Mesenchymal stem cell (in vitro differentiated cells and primary cell): ENCODE data around the gene RAMP1.

Source experiments
- DNase-seq: peaks from one replicate; pipeline ENCODE4 v3.0.0-alpha.2; 2013
- H2AFZ ChIP-seq: one replicate; pipeline ENCODE4 v1.6.1; 2013; ENCODE audit warnings: low read depth, mild to moderate bottlenecking, control low read depth, inconsistent platforms, low read length, moderate library complexity
- H2AK5ac ChIP-seq: 2 replicates; pipeline ENCODE4 v1.6.1; 2013; ENCODE audit warnings: low read length, moderate library complexity, mild to moderate bottlenecking, inconsistent platforms; ENCODE audit not compliant: severe bottlenecking
- H2BK120ac ChIP-seq: one replicate; pipeline ENCODE4 v1.6.1; 2013; ENCODE audit warnings: low read depth, mild to moderate bottlenecking, inconsistent platforms, low read length, moderate library complexity
- H2BK12ac ChIP-seq, 2 experiments: one replicate each; pipeline ENCODE4 v1.6.1; 2013; ENCODE audit warnings: inconsistent platforms in 2 of 2, low read length in 2 of 2, mild to moderate bottlenecking in 2 of 2, moderate library complexity in 2 of 2, control low read depth in 1 of 2
- H2BK15ac ChIP-seq: one replicate; pipeline ENCODE4 v1.6.1; 2013; ENCODE audit warnings: mild to moderate bottlenecking, low read depth, inconsistent platforms; ENCODE audit not compliant: poor library complexity, severe bottlenecking
- H2BK5ac ChIP-seq: 2 replicates; pipeline ENCODE4 v1.6.1; 2013; ENCODE audit warnings: low read depth, mild to moderate bottlenecking, low read length, control low read depth, inconsistent platforms; ENCODE audit not compliant: poor library complexity, severe bottlenecking
- H3K14ac ChIP-seq, 2 experiments: one replicate each; pipeline ENCODE4 v1.6.1; 2013; ENCODE audit warnings: inconsistent platforms in 2 of 2, low read length in 2 of 2, control low read depth in 1 of 2, mild to moderate bottlenecking in 1 of 2, moderate library complexity in 1 of 2
- H3K18ac ChIP-seq, 2 experiments: one replicate each; pipeline ENCODE4 v1.6.1; 2013; ENCODE audit warnings: inconsistent platforms in 2 of 2, low read length in 2 of 2, control low read depth in 1 of 2, low read depth in 1 of 2, mild to moderate bottlenecking in 1 of 2
- H3K23ac ChIP-seq, 2 experiments: one replicate each; pipeline ENCODE4 v1.6.1; 2013; ENCODE audit warnings: inconsistent platforms in 2 of 2, low read length in 2 of 2, mild to moderate bottlenecking in 2 of 2, moderate library complexity in 2 of 2, control low read depth in 1 of 2
- H3K27ac ChIP-seq: 2 replicates; pipeline ENCODE4 v1.5.1; 2013; ENCODE audit warnings: mild to moderate bottlenecking, moderate library complexity, low read length, control low read depth, inconsistent platforms; ENCODE audit not compliant: poor library complexity, severe bottlenecking
- H3K27me3 ChIP-seq, 2 experiments: 2 replicates each; pipeline versions ENCODE4 v1.6.1 to v1.7.0; 2013; ENCODE audit warnings: low read length in 2 of 2, mild to moderate bottlenecking in 2 of 2, moderate library complexity in 2 of 2, control low read depth in 1 of 2, inconsistent platforms in 1 of 2; ENCODE audit not compliant: control insufficient read depth in 1 of 2, insufficient read depth in 1 of 2
- H3K36me3 ChIP-seq, 2 experiments: 2 replicates each; pipeline versions ENCODE4 v1.6.1 to v1.7.0; 2013; ENCODE audit warnings: low read length in 2 of 2, control low read depth in 1 of 2, inconsistent platforms in 1 of 2, low read depth in 1 of 2, mild to moderate bottlenecking in 1 of 2; ENCODE audit not compliant: insufficient read depth in 2 of 2, control insufficient read depth in 1 of 2
- H3K4ac ChIP-seq, 2 experiments: one replicate each; pipeline ENCODE4 v1.6.1; 2013; ENCODE audit warnings: inconsistent platforms in 2 of 2, low read length in 2 of 2, mild to moderate bottlenecking in 2 of 2, moderate library complexity in 2 of 2, control low read depth in 1 of 2, low read depth in 1 of 2
- H3K4me1 ChIP-seq: 2 replicates; pipeline ENCODE4 v1.6.1; 2013; ENCODE audit warnings: low read depth, low read length, control low read depth; ENCODE audit not compliant: control insufficient read depth, insufficient read depth
- H3K4me2 ChIP-seq: 2 replicates; pipeline ENCODE4 v1.6.1; 2013; ENCODE audit warnings: low read length, mild to moderate bottlenecking, inconsistent platforms; ENCODE audit not compliant: poor library complexity, severe bottlenecking
- H3K4me3 ChIP-seq, 2 experiments: 2 replicates each; pipeline versions ENCODE4 v1.5.1 to v1.7.0; 2013; ENCODE audit warnings: low read length in 2 of 2, mild to moderate bottlenecking in 2 of 2, control low read depth in 1 of 2, low read depth in 1 of 2; ENCODE audit not compliant: insufficient read depth in 1 of 2
- H3K79me1 ChIP-seq: replicated peaks from 2 replicates; pipeline ENCODE4 v1.6.1; 2013; ENCODE audit warnings: mild to moderate bottlenecking, control low read depth, low read length, inconsistent platforms; ENCODE audit not compliant: poor library complexity, severe bottlenecking
- H3K9ac ChIP-seq: 2 replicates; pipeline ENCODE4 v1.7.0; 2013; ENCODE audit warnings: mild to moderate bottlenecking, low read length, moderate library complexity
- H3K9me3 ChIP-seq: 2 replicates; pipeline ENCODE4 v1.7.0; 2013; ENCODE audit warnings: mild to moderate bottlenecking, low read length; ENCODE audit not compliant: control insufficient read depth
- H4K8ac ChIP-seq: one replicate; pipeline ENCODE4 v1.6.1; 2013; ENCODE audit warnings: inconsistent platforms, mild to moderate bottlenecking, low read length, moderate library complexity
- H4K91ac ChIP-seq: one replicate; pipeline ENCODE4 v1.6.1; 2013; ENCODE audit warnings: mild to moderate bottlenecking, low read length, inconsistent platforms
- WGBS: methylation state at CpG from one replicate; pipeline ENCODE4 v1.1.7; 2013; ENCODE audit warnings: mixed read lengths; 5-methylcytosine and 5-hydroxymethylcytosine counted together

Gene RAMP1

GRCh38 chr2:237907144-237907543, 47.7 kb downstream of the RAMP1 start:
- Histone ChIP-seq H3K18ac (no peak overlapping the region), H3K27me3 (peaks cover 0 to 4% of the 10 kb centered on the region in 2 experiments), H2BK12ac (no peak overlapping the region), H3K4ac (no peak overlapping the region), H2BK120ac (no peak overlapping the region), H4K8ac (no peak overlapping the region), H3K4me1 (peaks cover 3% of the 10 kb centered on the region), H3K27ac (no peak overlapping the region), H3K14ac (no peak overlapping the region), H3K23ac (no peak overlapping the region), H2BK15ac (no peak overlapping the region), H2AK5ac (no peak overlapping the region), H3K9me3 (peaks cover 14% of the 10 kb centered on the region), H2BK5ac (no peak overlapping the region), H3K79me1 (no peaks in the 10 kb centered on the region), H3K4me2 (no peak overlapping the region), H3K4me3 (no peak overlapping the region), H3K9ac (no peak overlapping the region), H3K36me3 (peaks cover 0 to 2% of the 10 kb centered on the region in 2 experiments), H4K91ac (no peak overlapping the region), H2AFZ (no peak overlapping the region)
- no CpG with 5 or more reads among the region's 1 CpG for WGBS
- DNase-seq, result no peak

- Histone ChIP-seq H2AFZ (no peak overlapping the region), H3K23ac (no peak overlapping the region), H3K4me3 (no peak overlapping the region), H2BK12ac (no peak overlapping the region), H3K18ac (no peak overlapping the region), H4K8ac (no peak overlapping the region), H2AK5ac (no peak overlapping the region), H3K9ac (no peak overlapping the region), H3K4ac (no peak overlapping the region), H3K9me3 (peaks cover 14% of the 10 kb centered on the region), H3K14ac (no peak overlapping the region), H2BK5ac (no peak overlapping the region), H3K4me1 (peaks cover 3% of the 10 kb centered on the region), H3K36me3 (no peaks in the 10 kb centered on the region), H3K27ac (no peak overlapping the region), H3K27me3 (peaks cover 0 to 15% of the 10 kb centered on the region in 2 experiments), H3K79me1 (no peaks in the 10 kb centered on the region), H2BK120ac (no peak overlapping the region), H2BK15ac (no peak overlapping the region), H3K4me2 (no peak overlapping the region), H4K91ac (no peak overlapping the region)
- no peak for DNase-seq
- WGBS, result 93% methylated on average over 13 of the region's 13 CpGs
Measured at GRCh38 chr2:237909075-237909695, 49.8 kb downstream of the RAMP1 start.

GRCh38 chr2:237909801-237910475, 50.5 kb downstream of the RAMP1 start:
- Histone ChIP-seq H2BK120ac (no peak overlapping the region), H3K9me3 (peaks cover 14% of the 10 kb centered on the region), H4K8ac (no peak overlapping the region), H3K4me3 (no peak overlapping the region), H3K4me1 (peaks cover 5% of the 10 kb centered on the region), H3K36me3 (no peaks in the 10 kb centered on the region), H2BK12ac (no peak overlapping the region), H2AFZ (no peak overlapping the region), H3K4me2 (no peak overlapping the region), H3K27me3 (peaks cover 0 to 15% of the 10 kb centered on the region in 2 experiments), H2AK5ac (no peak overlapping the region), H3K14ac (no peak overlapping the region), H3K79me1 (no peaks in the 10 kb centered on the region), H4K91ac (no peak overlapping the region), H2BK5ac (no peak overlapping the region), H3K9ac (no peak overlapping the region), H3K4ac (no peak overlapping the region), H3K23ac (no peak overlapping the region), H2BK15ac (no peak overlapping the region), H3K18ac (no peak overlapping the region), H3K27ac (no peak overlapping the region)
- WGBS, result 93% methylated on average over 14 of the region's 14 CpGs
- DNase-seq, result no peak

- Histone ChIP-seq H2BK120ac (no peak overlapping the region), H4K8ac (no peak overlapping the region), H3K27me3 (peaks cover 0 to 16% of the 10 kb centered on the region in 2 experiments), H3K9me3 (peaks cover 14% of the 10 kb centered on the region), H3K9ac (no peak overlapping the region), H2AFZ (no peak overlapping the region), H3K79me1 (no peaks in the 10 kb centered on the region), H3K4me1 (peaks cover 2% of the 10 kb centered on the region), H2BK5ac (no peak overlapping the region), H3K18ac (no peak overlapping the region), H3K36me3 (no peaks in the 10 kb centered on the region), H2AK5ac (no peak overlapping the region), H2BK12ac (no peak overlapping the region), H3K4ac (no peak overlapping the region), H3K4me2 (no peak overlapping the region), H3K27ac (no peak overlapping the region), H2BK15ac (no peak overlapping the region), H4K91ac (no peak overlapping the region), H3K4me3 (no peak overlapping the region), H3K14ac (no peak overlapping the region), H3K23ac (no peak overlapping the region)
- 96% methylated on average over 12 of the region's 12 CpGs for WGBS
- DNase-seq, result no peak
Measured at GRCh38 chr2:237910576-237911362, 51.3 kb downstream of the RAMP1 start.
